Stimulated activated CD4-positive, alpha-beta T cell treated with anti-CD3 and anti-CD28 coated beads, Interleukin-2, amount 100 ng/mL, for 24 hours (primary cell): ENCODE data around the gene ACAT2.
A peak's percentile ranks its signal among the peaks of the same experiment; 100 is the strongest.
"Not testable (repeated sequence)": the region's sequence is repeated elsewhere in the genome, so short reads cannot be mapped to it uniquely, and the experiment has no call there.

Experiments
- DNase-seq, 2 donors: peaks; one replicate each; pipeline ENCODE4 v3.0.0-alpha.2; 2020

ACAT2 gene

DNA sequence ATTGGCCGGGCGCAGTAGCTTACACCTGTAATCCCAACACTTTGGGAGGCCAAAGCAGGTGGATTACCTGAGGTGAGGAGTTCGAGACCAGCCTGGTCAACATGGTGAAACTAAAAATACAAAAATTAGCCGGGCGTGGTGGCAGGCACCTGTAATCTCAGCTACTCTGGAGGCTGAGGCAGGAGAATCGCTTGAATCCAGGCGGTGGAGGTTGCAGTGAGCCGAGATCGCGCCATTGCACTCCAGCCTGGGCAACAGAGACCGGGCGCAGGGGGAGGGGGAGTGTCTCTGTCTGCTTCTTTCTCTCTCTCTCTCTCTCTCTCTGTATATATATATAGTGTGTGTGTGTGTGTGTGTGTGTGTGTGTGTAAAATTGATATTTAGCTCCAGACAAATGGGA is 29.3 kb upstream of the ACAT2 start:
- DNase-seq: not testable (repeated sequence)

GRCh38 chr6:159733395-159733794 is 28.4 kb upstream of the ACAT2 start:
- not testable (repeated sequence) for DNase-seq

GRCh38 chr6:159736908-159737307 is 24.9 kb upstream of the ACAT2 start:
- no peak for DNase-seq

- DNase-seq: no peak
Measured at GRCh38 chr6:159739341-159739740, 22.5 kb upstream of the ACAT2 start.

GRCh38 chr6:159742165-159742564 is 19.7 kb upstream of the ACAT2 start:
- no peak for DNase-seq

DNA sequence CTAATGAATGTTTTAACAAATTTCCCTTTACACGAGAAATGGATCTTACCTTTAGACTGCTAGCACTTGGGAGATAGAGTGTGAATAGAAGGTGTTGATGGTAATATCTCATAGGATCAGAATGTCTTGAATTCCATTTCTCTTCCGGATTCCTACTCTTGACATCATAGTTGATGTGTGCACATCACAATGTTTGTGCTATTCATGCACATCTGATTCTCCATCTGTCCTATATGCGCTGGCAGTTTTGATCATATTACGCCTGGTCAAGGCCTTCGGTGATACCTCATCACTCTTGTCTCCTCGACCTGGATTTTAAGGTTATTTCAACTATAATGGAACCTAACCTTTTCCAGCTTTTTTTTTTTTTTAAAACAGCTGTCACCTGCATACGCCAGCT is 16.8 kb upstream of the ACAT2 start:
- DNase-seq: no peak

GRCh38 chr6:159746759-159747158 is 15.1 kb upstream of the ACAT2 start:
- DNase-seq: no peak

DNA sequence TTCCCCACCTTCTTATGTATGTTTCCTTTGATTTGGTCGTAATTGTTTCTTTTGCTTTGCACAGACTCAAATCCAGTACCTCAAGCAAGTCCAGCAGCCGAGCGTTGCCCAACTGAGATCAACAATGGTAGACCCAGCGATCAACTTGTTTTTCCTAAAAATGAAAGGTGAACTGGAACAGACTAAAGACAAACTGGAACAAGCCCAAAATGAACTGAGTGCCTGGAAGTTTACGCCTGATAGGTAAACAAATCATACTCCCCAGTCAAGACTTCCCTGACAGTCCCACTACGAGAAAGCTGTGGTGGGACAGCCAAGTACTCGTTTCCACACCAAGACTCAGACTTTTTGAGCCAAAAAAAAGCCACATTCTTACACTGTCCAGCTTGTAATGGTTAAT is 13.7 kb upstream of the ACAT2 start:
- DNase-seq: not testable (repeated sequence)

GRCh38 chr6:159751448-159751847 is 10.4 kb upstream of the ACAT2 start:
- no peak for DNase-seq

- no peak for DNase-seq
Measured at GRCh38 chr6:159753081-159753872, 8.6 kb upstream of the ACAT2 start.

- no peak for DNase-seq
Measured at GRCh38 chr6:159754401-159754800, 7.4 kb upstream of the ACAT2 start.

DNA sequence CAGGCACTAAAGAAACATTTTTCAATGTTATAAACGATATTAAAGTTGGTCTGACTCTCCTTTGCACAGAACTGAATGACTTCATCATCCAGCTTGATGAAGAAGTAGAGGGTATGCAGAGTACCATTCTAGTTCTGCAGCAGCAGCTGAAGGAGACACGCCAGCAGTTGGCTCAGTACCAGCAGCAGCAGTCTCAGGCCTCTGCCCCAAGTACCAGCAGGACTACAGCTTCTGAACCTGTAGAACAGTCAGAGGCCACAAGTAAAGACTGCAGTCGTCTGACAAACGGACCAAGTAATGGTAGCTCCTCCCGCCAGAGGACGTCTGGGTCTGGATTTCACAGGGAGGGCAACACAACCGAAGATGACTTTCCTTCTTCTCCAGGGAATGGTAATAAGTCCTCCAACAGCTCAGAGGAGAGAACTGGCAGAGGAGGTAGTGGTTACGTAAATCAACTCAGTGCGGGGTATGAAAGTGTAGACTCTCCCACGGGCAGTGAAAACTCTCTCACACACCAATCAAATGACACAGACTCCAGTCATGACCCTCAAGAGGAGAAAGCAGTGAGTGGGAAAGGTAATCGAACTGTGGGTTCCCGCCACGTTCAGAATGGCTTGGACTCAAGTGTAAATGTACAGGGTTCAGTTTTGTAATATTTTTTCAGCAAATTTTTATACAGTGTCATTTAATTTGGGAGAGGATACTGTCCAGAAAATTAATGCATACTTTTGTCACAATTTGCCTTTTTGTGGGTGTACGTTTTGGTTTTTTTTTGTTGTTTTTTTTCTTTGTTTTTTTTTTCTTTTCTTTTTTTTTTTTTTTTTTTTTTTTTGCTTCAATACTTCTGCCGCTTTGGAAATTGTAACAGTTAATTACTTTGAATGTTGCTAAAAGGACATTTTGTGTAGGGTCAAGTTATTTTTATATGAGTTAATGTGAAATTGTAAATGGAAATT is 6.6 kb upstream of the ACAT2 start:
- DNase-seq: no peak

GRCh38 chr6:159756508-159756907 is 5.3 kb upstream of the ACAT2 start:
- no peak for DNase-seq

DNA sequence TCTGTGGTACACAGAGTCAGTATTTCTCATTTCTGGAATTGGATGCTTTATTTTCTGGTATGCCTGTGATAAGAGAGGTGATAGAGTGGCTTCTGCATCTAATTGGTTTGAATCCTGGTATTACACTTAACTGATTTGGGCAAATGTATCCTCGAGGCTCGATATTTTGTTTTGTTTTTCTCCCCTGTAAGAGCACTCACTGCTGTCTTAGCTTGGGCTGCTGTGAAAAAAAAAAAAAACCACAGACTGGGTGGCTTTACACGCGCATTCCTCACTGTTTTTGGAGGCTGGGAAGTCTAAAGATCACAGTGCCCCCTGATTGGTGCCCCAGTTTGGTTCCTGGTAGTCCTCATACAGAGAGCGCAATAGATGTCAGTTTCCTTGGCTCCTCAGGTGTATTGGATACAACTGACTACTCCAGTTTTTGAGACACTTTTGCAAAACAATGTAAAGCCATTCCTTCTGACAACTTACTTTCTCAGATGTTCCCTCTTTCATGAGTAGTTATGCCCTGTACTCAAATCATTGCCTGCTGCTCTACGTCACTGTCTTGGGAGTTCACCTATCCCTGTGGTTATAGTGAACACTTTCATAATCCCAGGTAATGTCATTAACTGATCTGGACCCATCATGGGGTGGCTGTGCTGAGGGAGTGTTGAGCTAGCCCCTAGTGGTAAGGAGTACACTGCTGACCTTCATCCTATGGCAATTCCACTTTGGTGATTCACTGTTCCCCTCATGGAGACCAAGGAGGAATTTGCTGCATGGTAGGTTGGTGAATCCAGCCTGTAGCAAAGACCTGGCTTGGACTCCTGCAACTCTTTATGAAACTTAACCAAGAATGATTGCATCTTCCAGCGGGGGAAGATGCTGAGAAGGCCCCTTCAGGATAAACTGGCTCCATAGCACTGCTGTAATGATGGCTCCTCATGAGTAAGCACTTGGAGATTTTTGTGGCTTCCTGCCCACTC is 3.5 kb upstream of the ACAT2 start:
- DNase-seq: no peak

- no peak for DNase-seq
Measured at GRCh38 chr6:159759645-159760044, 2.2 kb upstream of the ACAT2 start.

GRCh38 chr6:159760602-159761057 is 1.2 kb upstream of the ACAT2 start:
- no peak for DNase-seq

- peak; percentile 25 to 40 for DNase-seq
Measured at GRCh38 chr6:159761129-159761872, 544 bp upstream of the ACAT2 start.

DNA sequence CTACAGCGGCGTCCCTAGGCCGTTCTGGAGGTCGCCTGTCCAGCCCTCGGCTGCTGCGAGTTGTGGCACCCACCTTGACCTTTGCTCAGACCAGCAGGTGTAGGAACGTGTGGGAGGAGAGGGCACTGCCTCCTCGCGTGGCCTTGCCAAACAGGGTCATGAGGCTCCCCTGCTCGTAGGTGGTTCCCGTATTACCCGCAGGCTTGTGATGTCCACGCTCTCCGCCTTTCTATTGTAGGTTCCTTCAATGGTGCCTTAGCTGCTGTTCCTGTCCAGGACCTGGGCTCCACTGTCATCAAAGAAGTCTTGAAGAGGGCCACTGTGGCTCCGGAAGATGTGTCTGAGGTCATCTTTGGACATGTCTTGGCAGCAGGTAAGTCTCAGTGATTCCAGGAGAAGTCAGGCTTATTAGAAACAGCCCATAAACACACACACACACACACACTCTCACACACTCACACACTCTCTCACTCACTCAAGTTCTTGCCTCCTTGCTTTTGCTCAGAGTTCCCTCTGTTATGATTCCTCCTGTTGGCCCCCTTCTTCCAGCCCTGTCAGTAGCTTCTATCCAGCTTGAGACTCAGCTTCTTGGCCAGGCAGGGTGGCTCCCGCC is 942 bp downstream of the ACAT2 start:
- peak in 1 of 2 donors; percentile 30 for DNase-seq

GRCh38 chr6:159766906-159767305 is 5.1 kb downstream of the ACAT2 start:
- no peak for DNase-seq

- DNase-seq: no peak
Measured at GRCh38 chr6:159769470-159769869, 7.6 kb downstream of the ACAT2 start.

GRCh38 chr6:159772196-159772595 is 10.4 kb downstream of the ACAT2 start:
- no peak for DNase-seq
